ENCODE results near the gene FCMR. TPM values are rescaled to one million over a fixed set of nuclear protein-coding genes. Genes with fewer than 3 reads are reported as not detected.

Gene FCMR
- total RNA-seq, 1 donor from 2014 or later = not detected

- DNase-seq (ENCODE audit: low spot score) = no peak
- Mint-ChIP-seq H3K4me3 (ENCODE audit: unreplicated experiment) (no peak overlapping the region), H3K36me3 (ENCODE audit: low read depth) (no peaks in the 10 kb centered on the region), H3K27ac (ENCODE audit: unreplicated experiment) (no peak overlapping the region), H3K9me3 (ENCODE audit: low read depth) (peaks cover 5% of the 10 kb centered on the region), H3K27me3 (ENCODE audit: low read depth) (peaks cover 29% of the 10 kb centered on the region), H3K4me1 (ENCODE audit: low read depth) (peaks cover 4% of the 10 kb centered on the region)
- TF ChIP-seq CTCF (IDR thresholded peaks at IDR 0.05) = no peak
Measured at GRCh38 chr1:206886831-206887230, 34.9 kb downstream of the FCMR start.

- H3K27ac Mint-ChIP-seq (ENCODE audit: unreplicated experiment) = no peak overlapping the region
- TF ChIP-seq CTCF (IDR thresholded peaks at IDR 0.05) = no peak
- H3K4me3 Mint-ChIP-seq (ENCODE audit: unreplicated experiment) = no peak overlapping the region
- no peak for DNase-seq (ENCODE audit: low spot score)
- no peaks in the 10 kb centered on the region for H3K36me3 Mint-ChIP-seq (ENCODE audit: low read depth)
- peaks cover 27% of the 10 kb centered on the region for H3K27me3 Mint-ChIP-seq (ENCODE audit: low read depth)
- H3K9me3 Mint-ChIP-seq (ENCODE audit: low read depth) = peaks cover 5% of the 10 kb centered on the region
- H3K4me1 Mint-ChIP-seq (ENCODE audit: low read depth) = peaks cover 3% of the 10 kb centered on the region
Measured at GRCh38 chr1:206885341-206886060, 36.2 kb downstream of the FCMR start.

DNA sequence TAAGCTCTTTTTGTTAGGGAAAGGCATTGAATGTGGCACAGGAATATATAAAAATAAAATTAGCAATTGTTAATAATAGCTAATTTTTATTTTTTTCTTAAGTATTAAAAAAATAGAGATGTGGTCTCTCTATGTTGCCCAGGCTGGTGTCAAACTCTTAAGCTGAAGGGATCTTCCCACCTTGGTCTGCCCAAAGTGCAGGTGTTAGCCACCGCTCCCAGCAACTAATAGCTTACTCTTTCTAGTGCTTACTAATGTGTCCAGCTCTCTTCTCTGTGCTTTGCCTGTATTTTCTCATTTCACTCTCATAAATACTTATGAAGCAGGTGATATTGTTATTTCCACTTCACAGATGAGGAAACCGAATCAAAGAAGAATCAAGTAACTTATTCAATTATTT is 37.9 kb downstream of the FCMR start:
- peaks cover 14% of the 10 kb centered on the region for H3K9me3 Mint-ChIP-seq (ENCODE audit: low read depth)
- TF ChIP-seq CTCF (IDR thresholded peaks at IDR 0.05) = no peak
- peaks cover 25% of the 10 kb centered on the region for H3K27me3 Mint-ChIP-seq (ENCODE audit: low read depth)

DNA sequence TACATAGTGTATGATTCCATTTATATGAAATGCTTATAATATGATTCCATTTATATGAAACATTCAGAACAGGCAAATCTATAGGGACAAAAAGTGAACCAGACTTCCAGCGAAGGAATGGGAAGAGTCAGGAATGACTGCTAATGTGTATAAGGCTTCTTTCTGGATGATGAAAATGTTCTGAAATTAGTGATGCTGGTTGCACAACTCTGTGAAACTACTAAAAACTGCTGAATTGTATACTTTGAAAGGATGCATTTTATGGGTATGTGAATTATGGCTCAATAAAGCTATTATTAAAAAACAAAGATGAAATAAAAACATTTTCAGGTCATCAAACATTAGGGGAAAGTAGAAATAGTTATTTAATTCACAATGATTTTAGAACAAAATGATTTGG is 38.6 kb downstream of the FCMR start:
- H3K4me3 Mint-ChIP-seq (ENCODE audit: unreplicated experiment) = no peak overlapping the region
- no peak overlapping the region for H3K27ac Mint-ChIP-seq (ENCODE audit: unreplicated experiment)
- no peak for DNase-seq (ENCODE audit: low spot score)
- peaks cover 21% of the 10 kb centered on the region for H3K9me3 Mint-ChIP-seq (ENCODE audit: low read depth)
- peaks cover 22% of the 10 kb centered on the region for H3K27me3 Mint-ChIP-seq (ENCODE audit: low read depth)
- no peak for TF ChIP-seq CTCF (IDR thresholded peaks at IDR 0.05)
- no peaks in the 10 kb centered on the region for H3K36me3 Mint-ChIP-seq (ENCODE audit: low read depth)
- no peaks in the 10 kb centered on the region for H3K4me1 Mint-ChIP-seq (ENCODE audit: low read depth)

More for the DNA sequence above, 37.9 kb downstream of the FCMR start:
- H3K4me3 Mint-ChIP-seq (ENCODE audit: unreplicated experiment) = no peak overlapping the region
- no peaks in the 10 kb centered on the region for H3K4me1 Mint-ChIP-seq (ENCODE audit: low read depth)
- no peak overlapping the region for H3K27ac Mint-ChIP-seq (ENCODE audit: unreplicated experiment)
- no peak for DNase-seq (ENCODE audit: low spot score)
- H3K36me3 Mint-ChIP-seq (ENCODE audit: low read depth) = no peaks in the 10 kb centered on the region

DNA sequence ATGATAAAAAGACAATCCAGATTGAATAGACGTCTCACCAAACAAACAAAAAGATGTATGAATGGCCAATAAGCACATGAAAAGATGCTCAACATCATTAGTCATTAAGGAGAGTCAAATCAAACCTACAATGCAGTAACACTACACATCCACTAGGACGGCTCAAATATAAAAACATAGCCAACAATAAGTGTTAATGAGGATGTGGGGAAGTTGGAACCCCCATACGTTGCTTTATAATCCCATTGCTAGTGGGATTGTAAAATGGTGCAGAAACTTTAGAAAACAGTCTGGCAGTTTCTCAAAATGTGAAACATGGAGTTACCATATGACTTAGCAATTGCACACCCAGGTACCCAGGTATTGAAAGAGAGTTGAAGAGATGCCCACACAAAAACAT is 39.2 kb downstream of the FCMR start:
- Mint-ChIP-seq H3K4me3 (ENCODE audit: unreplicated experiment) (no peak overlapping the region), H3K4me1 (ENCODE audit: low read depth) (no peaks in the 10 kb centered on the region), H3K27ac (ENCODE audit: unreplicated experiment) (no peak overlapping the region), H3K9me3 (ENCODE audit: low read depth) (peaks cover 25% of the 10 kb centered on the region), H3K27me3 (ENCODE audit: low read depth) (peaks cover 22% of the 10 kb centered on the region), H3K36me3 (ENCODE audit: low read depth) (no peaks in the 10 kb centered on the region)
- TF ChIP-seq CTCF (IDR thresholded peaks at IDR 0.05) = peak; percentile 29
- no peak for DNase-seq (ENCODE audit: low spot score)
